VCaP (cell line): ENCODE results near the gene SCN10A.

Experiments
- H3K27ac ChIP-seq: fragments of 450-650 bp; 2 replicates; pipeline ENCODE4 v1.5.1; 2017
- TF ChIP-seq, protein P1 (sequence below): fragments of 450-650 bp; conservative IDR thresholded peaks from 2 replicates; pipeline ENCODE4 v1.5.1; 2017; ENCODE audit warnings: mild to moderate bottlenecking, moderate library complexity

Gene SCN10A

DNA sequence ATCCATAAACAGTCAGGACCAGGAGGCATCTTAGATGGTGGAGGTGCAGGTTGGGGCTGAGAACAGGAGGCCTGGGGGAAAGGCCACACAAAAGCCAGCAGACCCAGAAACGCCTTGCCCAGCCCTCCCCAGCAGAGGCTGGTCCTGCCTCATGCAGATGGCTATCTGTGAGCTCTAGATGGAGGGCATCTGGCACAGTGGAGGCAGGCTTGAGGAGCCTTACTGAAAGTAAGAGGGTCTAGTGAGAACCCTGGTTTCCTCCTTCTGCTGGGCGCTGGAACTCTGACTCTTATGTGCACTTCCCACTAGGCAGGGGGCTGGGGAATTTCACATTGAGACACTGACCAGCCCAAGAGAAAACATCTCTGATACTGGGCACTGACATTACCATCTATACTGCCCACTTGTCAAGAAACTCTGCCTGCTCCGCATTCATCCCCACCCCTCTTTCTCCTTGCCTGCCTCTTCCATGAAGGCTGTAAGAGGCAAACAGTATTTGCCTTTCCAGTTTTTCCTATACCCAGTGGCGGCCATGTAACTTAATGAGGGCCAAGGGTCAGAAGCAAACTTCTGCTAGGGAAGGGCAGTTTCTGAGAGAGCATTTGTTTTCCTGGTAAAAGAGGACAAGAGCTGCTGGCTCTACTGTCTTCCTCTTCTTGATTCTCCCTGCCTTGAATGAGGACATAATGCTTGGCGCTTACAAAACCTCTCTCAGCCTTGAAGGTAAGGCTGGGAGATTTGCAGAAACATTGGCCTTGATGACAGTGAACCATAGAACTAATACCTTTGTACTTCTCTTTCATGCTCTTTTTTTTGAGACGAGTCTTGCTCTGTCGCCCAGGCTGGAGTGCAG is 162.1 kb downstream of the SCN10A start:
- no peak overlapping the region for H3K27ac ChIP-seq
- TF ChIP-seq, protein P1, sequence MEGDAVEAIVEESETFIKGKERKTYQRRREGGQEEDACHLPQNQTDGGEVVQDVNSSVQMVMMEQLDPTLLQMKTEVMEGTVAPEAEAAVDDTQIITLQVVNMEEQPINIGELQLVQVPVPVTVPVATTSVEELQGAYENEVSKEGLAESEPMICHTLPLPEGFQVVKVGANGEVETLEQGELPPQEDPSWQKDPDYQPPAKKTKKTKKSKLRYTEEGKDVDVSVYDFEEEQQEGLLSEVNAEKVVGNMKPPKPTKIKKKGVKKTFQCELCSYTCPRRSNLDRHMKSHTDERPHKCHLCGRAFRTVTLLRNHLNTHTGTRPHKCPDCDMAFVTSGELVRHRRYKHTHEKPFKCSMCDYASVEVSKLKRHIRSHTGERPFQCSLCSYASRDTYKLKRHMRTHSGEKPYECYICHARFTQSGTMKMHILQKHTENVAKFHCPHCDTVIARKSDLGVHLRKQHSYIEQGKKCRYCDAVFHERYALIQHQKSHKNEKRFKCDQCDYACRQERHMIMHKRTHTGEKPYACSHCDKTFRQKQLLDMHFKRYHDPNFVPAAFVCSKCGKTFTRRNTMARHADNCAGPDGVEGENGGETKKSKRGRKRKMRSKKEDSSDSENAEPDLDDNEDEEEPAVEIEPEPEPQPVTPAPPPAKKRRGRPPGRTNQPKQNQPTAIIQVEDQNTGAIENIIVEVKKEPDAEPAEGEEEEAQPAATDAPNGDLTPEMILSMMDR, result no peak

DNA sequence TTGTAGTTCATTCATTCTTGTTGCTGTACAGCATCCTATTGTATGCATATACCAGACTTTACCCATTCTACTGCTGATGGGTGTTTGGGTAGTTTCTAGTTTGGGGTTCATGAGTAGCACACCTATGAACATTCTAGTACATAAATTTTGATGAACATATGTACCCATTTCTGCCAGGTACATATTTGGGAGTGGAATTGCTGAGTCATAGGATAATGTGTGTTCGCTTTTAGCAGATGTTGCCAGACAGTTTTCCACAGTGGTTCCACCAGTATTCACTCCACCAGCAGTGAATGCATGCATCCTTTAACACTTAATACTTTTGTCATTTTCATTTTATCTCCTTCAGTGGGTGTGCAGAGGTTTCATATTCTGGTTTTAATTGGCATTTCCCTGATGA is 163.1 kb downstream of the SCN10A start:
- H3K27ac ChIP-seq, result no peak overlapping the region
- TF ChIP-seq, protein P1, result no peak

DNA sequence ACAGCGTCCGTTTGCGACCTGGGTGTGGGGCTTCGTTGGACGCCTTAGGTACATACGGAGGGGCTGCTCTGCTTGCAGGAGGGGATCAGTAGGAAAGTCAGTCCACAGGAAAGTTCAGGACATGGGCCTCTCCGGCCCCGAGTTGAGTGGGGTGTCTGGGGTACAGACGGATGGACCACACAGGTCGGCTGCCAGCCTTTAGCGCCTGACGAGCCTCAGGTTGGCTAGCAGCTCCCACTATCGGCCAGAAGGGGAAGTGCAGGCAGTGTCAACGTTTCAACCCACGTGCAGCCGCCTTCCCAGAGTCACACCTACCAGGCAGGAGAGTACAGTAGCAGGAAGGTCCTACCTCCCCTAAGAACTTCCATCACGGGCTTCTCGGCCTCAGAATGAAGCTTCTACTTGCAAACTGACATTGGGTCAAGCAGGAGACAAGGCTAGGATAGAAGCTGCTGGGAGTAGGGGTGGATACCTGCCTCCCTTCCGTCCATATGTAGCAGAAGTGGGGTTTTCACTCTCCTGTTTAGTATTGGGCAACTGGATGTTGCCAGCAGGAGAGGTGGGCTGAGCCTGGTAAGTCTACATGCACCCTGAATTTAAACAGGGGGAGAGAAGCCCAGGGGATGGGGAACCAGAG is 164.7 kb downstream of the SCN10A start:
- TF ChIP-seq, protein P1, result peak; percentile 95

DNA sequence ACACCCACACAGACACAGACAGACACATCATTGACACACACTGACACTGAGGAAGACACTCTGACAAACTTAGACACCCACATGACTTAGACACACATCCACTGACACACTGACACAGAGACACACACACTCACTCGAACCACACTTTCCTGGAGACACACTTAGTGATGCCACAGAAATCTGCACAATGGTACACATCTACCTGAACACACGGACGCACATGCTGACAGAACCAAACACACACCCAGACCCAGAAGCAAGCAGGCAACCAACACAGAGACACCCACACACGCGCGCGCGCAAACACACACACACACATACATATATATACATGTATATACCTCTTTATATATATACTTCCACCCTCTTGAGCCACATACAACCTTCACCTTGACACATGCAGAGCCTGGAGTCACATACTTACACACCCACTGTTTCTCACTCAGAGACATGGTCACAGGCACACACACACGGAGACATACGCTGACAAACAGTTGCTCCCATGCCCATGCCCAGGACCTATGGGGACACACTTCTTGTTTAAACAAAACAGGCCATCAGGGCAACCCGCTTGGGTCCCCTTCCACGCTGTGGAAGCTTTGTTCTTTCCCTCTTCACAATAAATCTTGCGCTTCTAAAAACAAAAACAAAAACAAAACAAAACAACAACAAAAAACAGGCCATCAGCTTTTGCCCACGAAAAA is 165.6 kb downstream of the SCN10A start:
- H3K27ac ChIP-seq, result no peak overlapping the region
- TF ChIP-seq, protein P1, result no peak

More for the DNA sequence above, 164.7 kb downstream of the SCN10A start:
- no peak overlapping the region for H3K27ac ChIP-seq

DNA sequence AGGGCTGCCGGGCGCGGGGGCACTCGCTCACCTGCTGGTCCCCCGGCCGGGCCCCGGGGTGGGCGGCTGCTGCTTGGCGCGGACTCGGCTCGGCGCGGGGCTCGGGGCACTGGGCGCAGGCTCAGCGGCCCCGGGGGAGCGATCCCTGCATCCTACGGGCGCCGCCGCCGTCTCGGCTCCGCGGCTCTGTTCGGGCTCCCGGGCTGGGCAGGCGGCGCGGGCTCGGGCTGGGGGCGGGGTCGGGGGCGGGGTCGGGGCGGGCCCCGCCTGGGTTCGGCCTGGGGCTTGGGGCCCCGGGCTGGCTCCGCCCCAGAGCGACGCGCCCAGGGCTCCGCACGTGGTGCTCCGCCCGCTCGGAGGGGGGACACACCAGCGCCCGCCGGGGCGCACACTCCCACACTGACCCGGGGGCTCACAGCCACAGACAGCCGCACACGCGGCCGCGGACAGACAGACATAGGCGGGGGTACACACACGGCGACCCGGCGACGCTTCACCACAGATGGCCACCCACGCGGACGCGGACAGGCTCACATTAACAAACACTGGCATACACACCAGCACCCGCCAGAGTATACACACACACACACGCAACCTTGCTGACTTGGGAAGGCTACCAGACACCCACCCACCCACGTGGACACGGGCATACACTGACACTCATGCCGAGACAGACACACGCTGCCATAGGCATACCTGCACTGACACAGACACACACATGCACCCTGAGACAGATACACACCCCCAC is 166.3 kb downstream of the SCN10A start, which contains the start of gene SCN5A:
TSS of gene SCN5A (minus strand) at position 188 of the 748 bp plus-strand sequence. CDS start 16,380 bp downstream, outside the sequence.
- TF ChIP-seq, protein P1, result no peak
- H3K27ac ChIP-seq, result peak within 1 kb of the TSS; percentile 47; the same call in 1 of the 2 replicates

DNA sequence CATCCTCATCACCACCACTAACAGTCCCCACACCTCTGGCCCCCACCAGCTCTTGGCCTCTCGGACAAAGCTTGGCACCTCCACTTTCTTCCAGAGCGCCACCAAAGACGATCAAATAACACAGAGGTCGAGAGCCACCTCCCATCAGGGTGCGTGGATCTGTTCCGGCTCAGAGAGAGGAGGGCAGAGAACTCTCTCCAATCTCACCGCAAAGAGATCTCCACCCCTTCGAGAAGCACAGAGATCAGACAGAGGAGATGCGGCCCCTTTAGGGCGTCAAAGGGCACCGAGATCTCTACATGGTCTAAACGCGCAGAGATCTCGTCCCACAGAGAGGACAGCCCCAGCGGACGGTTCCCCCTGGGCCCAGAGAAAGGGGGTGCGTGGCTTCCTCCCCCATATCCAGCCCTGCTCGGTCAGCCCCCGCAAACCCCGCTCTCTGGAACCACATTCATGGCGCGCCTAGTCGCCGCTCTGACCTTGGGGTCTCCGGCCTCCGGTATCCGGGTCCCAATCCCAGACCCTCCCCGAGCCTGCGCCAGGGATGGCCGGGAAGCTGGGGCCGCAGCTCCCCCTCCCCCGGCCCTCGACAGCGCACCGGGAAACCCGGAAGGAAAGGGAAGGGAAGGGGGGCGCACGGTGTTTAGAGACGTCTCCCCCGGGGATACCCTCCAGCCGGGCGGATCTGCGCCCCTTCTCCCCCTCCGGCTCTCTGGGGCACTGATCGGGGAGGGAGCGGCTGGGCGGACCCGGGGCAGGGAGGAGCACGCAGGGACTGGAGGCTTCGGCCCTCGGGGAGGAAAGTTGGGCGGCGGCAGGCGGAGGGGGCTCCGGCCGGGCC is 167.1 kb downstream of the SCN10A start:
- H3K27ac ChIP-seq, result peak overlapping the region; percentile 47; the same call in 1 of the 2 replicates

More for the DNA sequence above, 167.1 kb downstream of the SCN10A start:
- TF ChIP-seq, protein P1, result no peak
